ENCODE results near the gene LRP1. TPM values are rescaled to one million over a fixed set of nuclear protein-coding genes. Genes with fewer than 3 reads are reported as not detected.

Gene LRP1
- total RNA-seq, 1 donor from 2014 or later: 369 TPM

DNA sequence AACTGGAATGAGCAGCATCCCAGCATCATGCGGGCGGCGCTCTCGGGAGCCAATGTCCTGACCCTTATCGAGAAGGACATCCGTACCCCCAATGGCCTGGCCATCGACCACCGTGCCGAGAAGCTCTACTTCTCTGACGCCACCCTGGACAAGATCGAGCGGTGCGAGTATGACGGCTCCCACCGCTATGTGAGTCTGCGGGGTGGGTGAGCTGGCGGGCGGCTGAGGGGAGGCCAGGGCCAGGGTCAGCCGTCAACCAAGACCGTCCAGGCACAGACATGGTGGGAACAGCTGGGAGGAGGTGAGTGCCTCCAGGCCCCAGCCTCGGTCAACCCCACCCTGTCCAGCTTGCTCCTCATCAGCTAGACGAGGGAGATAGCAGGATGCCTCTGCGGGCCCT, 62.5 kb downstream of the LRP1 start:
- H3K79me2 ChIP-seq (ENCODE audit: insufficient read depth, low read length): no peaks in the 10 kb centered on the region
- H3K36me3 Mint-ChIP-seq (ENCODE audit: low read depth, unreplicated experiment): peaks cover 30% of the 10 kb centered on the region
- H3K4me3 Mint-ChIP-seq (ENCODE audit: unreplicated experiment): no peak overlapping the region
- DNase-seq (ENCODE audit: low read depth) (no peak), FAIRE-seq (no peak)
- peaks cover 42% of the 10 kb centered on the region for H3K36me3 ChIP-seq (ENCODE audit: insufficient read depth, low read length)
- no peak overlapping the region for H2AFZ ChIP-seq (ENCODE audit: low read depth, low read length)
- no peaks in the 10 kb centered on the region for H3K4me1 Mint-ChIP-seq (ENCODE audit: low read depth, unreplicated experiment)
- H3K27me3 ChIP-seq (ENCODE audit: insufficient read depth, low read length): no peaks in the 10 kb centered on the region
- no peaks in the 10 kb centered on the region for H3K9me3 Mint-ChIP-seq (ENCODE audit: unreplicated experiment)
- H3K27ac ChIP-seq (ENCODE audit: low read depth, low read length): no peak overlapping the region
- H3K9ac ChIP-seq (ENCODE audit: low read length): no peak overlapping the region
- no peaks in the 10 kb centered on the region for H3K27me3 Mint-ChIP-seq (ENCODE audit: low read depth, unreplicated experiment)
- no peak overlapping the region for H3K27ac Mint-ChIP-seq (ENCODE audit: unreplicated experiment)
- H3K4me3 ChIP-seq (ENCODE audit: insufficient read depth, low read depth, low read length): no peak overlapping the region
- H3K9me3 ChIP-seq (ENCODE audit: insufficient read depth, low read depth, low read length): no peaks in the 10 kb centered on the region
- no peak overlapping the region for H3K4me2 ChIP-seq (ENCODE audit: low read length)
- TF ChIP-seq EZH2 (IDR thresholded peaks at IDR 0.05; ENCODE audit: insufficient read depth, low read length): no peak
- TF ChIP-seq CTCF (IDR thresholded peaks at IDR 0.05; ENCODE audit: insufficient read depth, low read depth, low read length): no peak
- peaks cover 69% of the 10 kb centered on the region for H4K20me1 ChIP-seq (ENCODE audit: insufficient read depth, low read length)
- H3K4me1 ChIP-seq (ENCODE audit: insufficient read depth, low read length): no peaks in the 10 kb centered on the region

- no peaks in the 10 kb centered on the region for H3K4me1 ChIP-seq (ENCODE audit: insufficient read depth, low read length)
- H2AFZ ChIP-seq (ENCODE audit: low read depth, low read length): no peak overlapping the region
- H3K9ac ChIP-seq (ENCODE audit: low read length): no peak overlapping the region
- Mint-ChIP-seq H3K4me1 (ENCODE audit: low read depth, unreplicated experiment) (no peaks in the 10 kb centered on the region), H3K27ac (ENCODE audit: unreplicated experiment) (no peak overlapping the region), H3K4me3 (ENCODE audit: unreplicated experiment) (no peak overlapping the region), H3K9me3 (ENCODE audit: unreplicated experiment) (no peaks in the 10 kb centered on the region), H3K36me3 (ENCODE audit: low read depth, unreplicated experiment) (peaks cover 30% of the 10 kb centered on the region), H3K27me3 (ENCODE audit: low read depth, unreplicated experiment) (no peaks in the 10 kb centered on the region)
- no peak overlapping the region for H3K4me2 ChIP-seq (ENCODE audit: low read length)
- H4K20me1 ChIP-seq (ENCODE audit: insufficient read depth, low read length): peaks cover 69% of the 10 kb centered on the region
- no peaks in the 10 kb centered on the region for H3K79me2 ChIP-seq (ENCODE audit: insufficient read depth, low read length)
- DNase-seq (ENCODE audit: low read depth) (peak; percentile 28), FAIRE-seq (no peak)
- no peak overlapping the region for H3K4me3 ChIP-seq (ENCODE audit: insufficient read depth, low read depth, low read length)
- no peak overlapping the region for H3K27ac ChIP-seq (ENCODE audit: low read depth, low read length)
- TF ChIP-seq CTCF (IDR thresholded peaks at IDR 0.05; ENCODE audit: insufficient read depth, low read depth, low read length) (no peak), EZH2 (IDR thresholded peaks at IDR 0.05; ENCODE audit: insufficient read depth, low read length) (no peak)
- H3K27me3 ChIP-seq (ENCODE audit: insufficient read depth, low read length): no peaks in the 10 kb centered on the region
- H3K36me3 ChIP-seq (ENCODE audit: insufficient read depth, low read length): peaks cover 40% of the 10 kb centered on the region
- no peaks in the 10 kb centered on the region for H3K9me3 ChIP-seq (ENCODE audit: insufficient read depth, low read depth, low read length)
Measured at GRCh38 chr12:57191410-57191809, 63.1 kb downstream of the LRP1 start.

- Mint-ChIP-seq H3K9me3 (ENCODE audit: unreplicated experiment) (no peaks in the 10 kb centered on the region), H3K36me3 (ENCODE audit: low read depth, unreplicated experiment) (peaks cover 32% of the 10 kb centered on the region), H3K27me3 (ENCODE audit: low read depth, unreplicated experiment) (no peaks in the 10 kb centered on the region), H3K4me3 (ENCODE audit: unreplicated experiment) (no peak overlapping the region), H3K4me1 (ENCODE audit: low read depth, unreplicated experiment) (no peaks in the 10 kb centered on the region), H3K27ac (ENCODE audit: unreplicated experiment) (no peak overlapping the region)
- no peaks in the 10 kb centered on the region for H3K27me3 ChIP-seq (ENCODE audit: insufficient read depth, low read length)
- no peak overlapping the region for H3K4me3 ChIP-seq (ENCODE audit: insufficient read depth, low read depth, low read length)
- no peaks in the 10 kb centered on the region for H3K9me3 ChIP-seq (ENCODE audit: insufficient read depth, low read depth, low read length)
- H3K79me2 ChIP-seq (ENCODE audit: insufficient read depth, low read length): no peaks in the 10 kb centered on the region
- TF ChIP-seq CTCF (IDR thresholded peaks at IDR 0.05; ENCODE audit: insufficient read depth, low read depth, low read length): no peak
- TF ChIP-seq EZH2 (IDR thresholded peaks at IDR 0.05; ENCODE audit: insufficient read depth, low read length): no peak
- H2AFZ ChIP-seq (ENCODE audit: low read depth, low read length): no peak overlapping the region
- peaks cover 62% of the 10 kb centered on the region for H4K20me1 ChIP-seq (ENCODE audit: insufficient read depth, low read length)
- peaks cover 40% of the 10 kb centered on the region for H3K36me3 ChIP-seq (ENCODE audit: insufficient read depth, low read length)
- no peak overlapping the region for H3K4me2 ChIP-seq (ENCODE audit: low read length)
- no peak overlapping the region for H3K27ac ChIP-seq (ENCODE audit: low read depth, low read length)
- DNase-seq (ENCODE audit: low read depth): no peak
- no peak for FAIRE-seq
- H3K4me1 ChIP-seq (ENCODE audit: insufficient read depth, low read length): no peaks in the 10 kb centered on the region
- H3K9ac ChIP-seq (ENCODE audit: low read length): no peak overlapping the region
Measured at GRCh38 chr12:57192920-57193319, 64.6 kb downstream of the LRP1 start.

Measured in astrocyte (in vitro differentiated cells and primary cell).